HepG2 (cell line): ENCODE data around the gene SRSF12. TPM values are rescaled to one million over a fixed set of nuclear protein-coding genes. Genes with fewer than 3 reads are reported as not detected.

ENCODE experiments used
- MTA1 ChIP-seq: sonication (generic); formaldehyde crosslinking; IDR thresholded peaks from 2 replicates; pipeline ENCODE4 v1.4.0; 2020; ENCODE audit warnings: missing genetic modification reagents, mild to moderate bottlenecking, borderline replicate concordance
- NKX3-1 ChIP-seq: sonication (generic); formaldehyde crosslinking; IDR thresholded peaks from 2 replicates; pipeline ENCODE4 v1.5.0; 2020; ENCODE audit warnings: missing genetic modification reagents
- SIX1 ChIP-seq: sonication (generic); formaldehyde crosslinking; IDR thresholded peaks from 2 replicates; pipeline ENCODE4 v1.4.0; 2020; ENCODE audit warnings: missing genetic modification reagents, borderline replicate concordance
- SOX13 ChIP-seq, 3 experiments: fragments of 450-650 bp in 1 of 3; sonication (generic) in 1 of 3; formaldehyde crosslinking in 1 of 3; IDR thresholded peaks in 2 of 3; conservative IDR thresholded peaks in 1 of 3; 2 replicates each; pipeline versions ENCODE4 v1.5.0 to v1.6.1; 2016 to 2020; ENCODE audit warnings: antibody characterized with exemption in 1 of 3, mild to moderate bottlenecking in 1 of 3, missing compliant biosample characterization in 1 of 3, missing genetic modification reagents in 1 of 3, moderate library complexity in 1 of 3
- TBX2 ChIP-seq: sonication (generic); formaldehyde crosslinking; IDR thresholded peaks from 2 replicates; pipeline ENCODE4 v1.5.0; 2020; ENCODE audit warnings: missing genetic modification reagents, mild to moderate bottlenecking, borderline replicate concordance
- TBX3 ChIP-seq: fragments of 450-650 bp; IDR thresholded peaks from 2 replicates; pipeline ENCODE4 v1.6.1; 2017; ENCODE audit warnings: antibody characterized with exemption, mild to moderate bottlenecking, inconsistent platforms, borderline replicate concordance
- TOE1 ChIP-seq: sonication (generic); formaldehyde crosslinking; IDR thresholded peaks from 2 replicates; pipeline ENCODE4 v1.4.0; 2020; ENCODE audit warnings: mild to moderate bottlenecking, missing genetic modification reagents
- XBP1 ChIP-seq: sonication (generic); formaldehyde crosslinking; IDR thresholded peaks from 2 replicates; pipeline ENCODE4 v1.5.0; 2020; ENCODE audit warnings: missing genetic modification reagents
- ZFYVE20 ChIP-seq: sonication (generic); formaldehyde crosslinking; IDR thresholded peaks from 2 replicates; pipeline ENCODE4 v1.8.0; 2023; ENCODE audit warnings: low read depth, mild to moderate bottlenecking, moderate library complexity, missing genetic modification reagents, borderline replicate concordance
- ZNF124 ChIP-seq: sonication (generic); formaldehyde crosslinking; IDR thresholded peaks from 2 replicates; pipeline ENCODE4 v1.4.0; 2020; ENCODE audit warnings: missing genetic modification reagents
- ZNF296 ChIP-seq: sonication (generic); formaldehyde crosslinking; conservative IDR thresholded peaks from 2 replicates; pipeline ENCODE4 v1.5.0; 2020; ENCODE audit warnings: mild to moderate bottlenecking, missing genetic modification reagents
- ZNF530 ChIP-seq: sonication (generic); formaldehyde crosslinking; IDR thresholded peaks from 2 replicates; pipeline ENCODE4 v1.5.0; 2020; ENCODE audit warnings: low read depth, mild to moderate bottlenecking, missing genetic modification reagents
- ZNF747 ChIP-seq: sonication (generic); formaldehyde crosslinking; IDR thresholded peaks from 2 replicates; pipeline ENCODE4 v1.8.1; 2023; ENCODE audit warnings: missing genetic modification reagents, mild to moderate bottlenecking, borderline replicate concordance
- ZNF772 ChIP-seq: sonication (generic); formaldehyde crosslinking; IDR thresholded peaks from 2 replicates; pipeline ENCODE4 v1.5.0; 2020; ENCODE audit warnings: mild to moderate bottlenecking, missing genetic modification reagents
- polyA plus RNA-seq, 8 experiments: library from polyadenylated mRNA; depleted of rRNA in 3 of 8; stranded (reverse) in 7 of 8; unstranded in 1 of 8; fragments of >200 nt; fragmentation: Illumina TruSeq in 4 of 8; extraction: Trizol in 4 of 8; gene quantifications; 2 replicates each; pipeline versions ENCODE4 v1.2.1 to v1.2.3, GENCODE V29; 2011 to 2016; ENCODE audit warnings: low read depth in 4 of 8, missing spikeins in 1 of 8, mixed read lengths in 1 of 8; ENCODE audit not compliant: insufficient read depth in 1 of 8
- total RNA-seq, 5 experiments: library from RNA; depleted of rRNA; stranded (reverse); fragments of >200 nt; fragmentation: Illumina TruSeq; extraction: Trizol; gene quantifications; 2 replicates each; pipeline ENCODE4 v1.2.3, GENCODE V29; 2016; ENCODE audit warnings: low read depth in 1 of 5
- TF ChIP-seq, protein P1 (sequence below): sonication (generic); formaldehyde crosslinking; IDR thresholded peaks from 2 replicates; pipeline ENCODE4 v1.5.0; 2020; ENCODE audit warnings: mild to moderate bottlenecking, missing genetic modification reagents
- TF ChIP-seq, protein P2 (sequence below): conservative IDR thresholded peaks from 2 replicates; pipeline ENCODE4 v1.6.1; 2018; ENCODE audit warnings: missing genetic modification reagents
- TF ChIP-seq, protein P3 (sequence below): sonication (generic); formaldehyde crosslinking; conservative IDR thresholded peaks from 2 replicates; pipeline ENCODE4 v1.8.0; 2022; ENCODE audit warnings: low read depth, missing genetic modification reagents
- TF ChIP-seq, protein P4 (sequence below): sonication (generic); formaldehyde crosslinking; IDR thresholded peaks from 2 replicates; pipeline ENCODE4 v1.4.0; 2020; ENCODE audit warnings: low read depth, mild to moderate bottlenecking, missing genetic modification reagents
- TF ChIP-seq, protein P5 (sequence below), 2 experiments: sonication (generic) in 1 of 2; formaldehyde crosslinking in 1 of 2; IDR thresholded peaks; 2 replicates each; pipeline versions ENCODE4 v1.4.0 to v1.6.1; 2018 to 2020; ENCODE audit warnings: missing genetic modification reagents in 2 of 2, borderline replicate concordance in 1 of 2, low read depth in 1 of 2, mild to moderate bottlenecking in 1 of 2, missing biosample characterization in 1 of 2

The SRSF12 gene
- total and polyA plus RNA-seq, 2 of the 13 experiments (the other 11 are each of a cell fraction or from before 2014, with no cell fraction given): 1.7 to 1.9 TPM

DNA sequence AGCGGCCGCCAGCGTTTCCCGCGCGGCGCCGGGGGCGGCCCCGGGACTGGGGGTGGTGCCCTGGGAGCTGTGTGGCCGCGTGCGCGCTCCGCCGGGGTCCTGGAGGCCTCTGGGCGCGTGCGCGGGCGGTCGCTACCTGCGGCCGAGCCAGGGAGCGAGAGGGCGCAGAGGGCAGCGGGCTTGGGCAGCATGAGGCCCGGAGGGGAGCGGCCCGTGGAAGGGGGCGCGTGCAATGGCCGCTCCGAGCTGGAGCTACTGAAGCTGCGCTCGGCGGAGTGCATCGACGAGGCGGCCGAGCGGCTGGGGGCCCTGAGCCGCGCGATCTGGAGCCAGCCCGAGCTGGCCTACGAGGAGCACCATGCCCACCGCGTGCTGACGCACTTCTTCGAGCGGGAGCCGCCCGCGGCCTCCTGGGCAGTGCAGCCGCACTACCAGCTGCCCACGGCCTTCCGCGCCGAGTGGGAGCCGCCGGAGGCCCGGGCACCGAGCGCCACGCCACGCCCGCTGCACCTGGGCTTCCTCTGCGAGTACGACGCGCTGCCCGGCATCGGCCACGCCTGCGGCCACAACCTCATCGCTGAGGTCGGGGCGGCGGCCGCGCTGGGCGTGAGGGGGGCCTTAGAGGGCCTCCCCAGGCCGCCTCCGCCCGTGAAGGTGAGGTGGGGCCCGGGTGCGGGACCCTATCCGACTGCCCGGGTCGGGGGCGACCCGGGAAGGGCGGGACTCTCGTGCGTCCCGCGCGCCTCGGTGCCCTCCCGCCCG is 28.3 kb upstream of the SRSF12 start, which contains the start of gene PM20D2 (continued):
- TF ChIP-seq, protein P1, sequence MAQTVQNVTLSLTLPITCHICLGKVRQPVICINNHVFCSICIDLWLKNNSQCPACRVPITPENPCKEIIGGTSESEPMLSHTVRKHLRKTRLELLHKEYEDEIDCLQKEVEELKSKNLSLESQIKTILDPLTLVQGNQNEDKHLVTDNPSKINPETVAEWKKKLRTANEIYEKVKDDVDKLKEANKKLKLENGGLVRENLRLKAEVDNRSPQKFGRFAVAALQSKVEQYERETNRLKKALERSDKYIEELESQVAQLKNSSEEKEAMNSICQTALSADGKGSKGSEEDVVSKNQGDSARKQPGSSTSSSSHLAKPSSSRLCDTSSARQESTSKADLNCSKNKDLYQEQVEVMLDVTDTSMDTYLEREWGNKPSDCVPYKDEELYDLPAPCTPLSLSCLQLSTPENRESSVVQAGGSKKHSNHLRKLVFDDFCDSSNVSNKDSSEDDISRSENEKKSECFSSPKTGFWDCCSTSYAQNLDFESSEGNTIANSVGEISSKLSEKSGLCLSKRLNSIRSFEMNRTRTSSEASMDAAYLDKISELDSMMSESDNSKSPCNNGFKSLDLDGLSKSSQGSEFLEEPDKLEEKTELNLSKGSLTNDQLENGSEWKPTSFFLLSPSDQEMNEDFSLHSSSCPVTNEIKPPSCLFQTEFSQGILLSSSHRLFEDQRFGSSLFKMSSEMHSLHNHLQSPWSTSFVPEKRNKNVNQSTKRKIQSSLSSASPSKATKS (CRISPR knock-in tag): peak; percentile 12; the same call in 1 of the 2 replicates
- TF ChIP-seq ZNF747 (CRISPR knock-in tag): peak; percentile 55; the same call in 1 of the 2 replicates
- TF ChIP-seq ZFYVE20 (CRISPR knock-in tag): peak; percentile 77; the same call in 1 of the 2 replicates
- peak; percentile 61 for TF ChIP-seq ZNF772 (CRISPR knock-in tag)
- no peak for TF ChIP-seq ZNF124
- peak; percentile 59; the same call in 1 of the 2 replicates for TF ChIP-seq NKX3-1 (CRISPR knock-in tag)
- TF ChIP-seq ZNF530: peak; percentile 68; the same call in 1 of the 2 replicates
- peak; percentile 91; the same call in 1 of the 2 replicates for TF ChIP-seq MTA1 (CRISPR knock-in tag)
- no peak for TF ChIP-seq XBP1
- 0 out of 2 replicates have a peak, but pooled peaks have one; percentile 82 for TF ChIP-seq TOE1 (CRISPR knock-in tag)
- TF ChIP-seq, protein P2, sequence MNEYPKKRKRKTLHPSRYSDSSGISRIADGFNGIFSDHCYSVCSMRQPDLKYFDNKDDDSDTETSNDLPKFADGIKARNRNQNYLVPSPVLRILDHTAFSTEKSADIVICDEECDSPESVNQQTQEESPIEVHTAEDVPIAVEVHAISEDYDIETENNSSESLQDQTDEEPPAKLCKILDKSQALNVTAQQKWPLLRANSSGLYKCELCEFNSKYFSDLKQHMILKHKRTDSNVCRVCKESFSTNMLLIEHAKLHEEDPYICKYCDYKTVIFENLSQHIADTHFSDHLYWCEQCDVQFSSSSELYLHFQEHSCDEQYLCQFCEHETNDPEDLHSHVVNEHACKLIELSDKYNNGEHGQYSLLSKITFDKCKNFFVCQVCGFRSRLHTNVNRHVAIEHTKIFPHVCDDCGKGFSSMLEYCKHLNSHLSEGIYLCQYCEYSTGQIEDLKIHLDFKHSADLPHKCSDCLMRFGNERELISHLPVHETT (CRISPR knock-in tag): no peak
- TF ChIP-seq, protein P3, sequence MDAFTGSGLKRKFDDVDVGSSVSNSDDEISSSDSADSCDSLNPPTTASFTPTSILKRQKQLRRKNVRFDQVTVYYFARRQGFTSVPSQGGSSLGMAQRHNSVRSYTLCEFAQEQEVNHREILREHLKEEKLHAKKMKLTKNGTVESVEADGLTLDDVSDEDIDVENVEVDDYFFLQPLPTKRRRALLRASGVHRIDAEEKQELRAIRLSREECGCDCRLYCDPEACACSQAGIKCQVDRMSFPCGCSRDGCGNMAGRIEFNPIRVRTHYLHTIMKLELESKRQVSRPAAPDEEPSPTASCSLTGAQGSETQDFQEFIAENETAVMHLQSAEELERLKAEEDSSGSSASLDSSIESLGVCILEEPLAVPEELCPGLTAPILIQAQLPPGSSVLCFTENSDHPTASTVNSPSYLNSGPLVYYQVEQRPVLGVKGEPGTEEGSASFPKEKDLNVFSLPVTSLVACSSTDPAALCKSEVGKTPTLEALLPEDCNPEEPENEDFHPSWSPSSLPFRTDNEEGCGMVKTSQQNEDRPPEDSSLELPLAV (CRISPR knock-in tag): no peak
- no peak for TF ChIP-seq TBX3
- TF ChIP-seq, protein P4, sequence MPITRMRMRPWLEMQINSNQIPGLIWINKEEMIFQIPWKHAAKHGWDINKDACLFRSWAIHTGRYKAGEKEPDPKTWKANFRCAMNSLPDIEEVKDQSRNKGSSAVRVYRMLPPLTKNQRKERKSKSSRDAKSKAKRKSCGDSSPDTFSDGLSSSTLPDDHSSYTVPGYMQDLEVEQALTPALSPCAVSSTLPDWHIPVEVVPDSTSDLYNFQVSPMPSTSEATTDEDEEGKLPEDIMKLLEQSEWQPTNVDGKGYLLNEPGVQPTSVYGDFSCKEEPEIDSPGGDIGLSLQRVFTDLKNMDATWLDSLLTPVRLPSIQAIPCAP (CRISPR knock-in tag): peak; percentile 66; the same call in 1 of the 2 replicates
- no peak for TF ChIP-seq SOX13 (IDR thresholded peaks at IDR 0.05)
- TF ChIP-seq SOX13 (CRISPR knock-in tag; conservative IDR thresholded peaks at IDR 0.05 in 1 of 2, IDR thresholded peaks at IDR 0.05 in 1 of 2): peak in 1 of 2 experiments; percentile 42; a peak in 2 of 4 replicates
- TF ChIP-seq SIX1 (CRISPR knock-in tag): 0 out of 2 replicates have a peak, but pooled peaks have one; percentile 14
- peak; percentile 73 for TF ChIP-seq TBX2 (CRISPR knock-in tag)
- TF ChIP-seq, protein P5, sequence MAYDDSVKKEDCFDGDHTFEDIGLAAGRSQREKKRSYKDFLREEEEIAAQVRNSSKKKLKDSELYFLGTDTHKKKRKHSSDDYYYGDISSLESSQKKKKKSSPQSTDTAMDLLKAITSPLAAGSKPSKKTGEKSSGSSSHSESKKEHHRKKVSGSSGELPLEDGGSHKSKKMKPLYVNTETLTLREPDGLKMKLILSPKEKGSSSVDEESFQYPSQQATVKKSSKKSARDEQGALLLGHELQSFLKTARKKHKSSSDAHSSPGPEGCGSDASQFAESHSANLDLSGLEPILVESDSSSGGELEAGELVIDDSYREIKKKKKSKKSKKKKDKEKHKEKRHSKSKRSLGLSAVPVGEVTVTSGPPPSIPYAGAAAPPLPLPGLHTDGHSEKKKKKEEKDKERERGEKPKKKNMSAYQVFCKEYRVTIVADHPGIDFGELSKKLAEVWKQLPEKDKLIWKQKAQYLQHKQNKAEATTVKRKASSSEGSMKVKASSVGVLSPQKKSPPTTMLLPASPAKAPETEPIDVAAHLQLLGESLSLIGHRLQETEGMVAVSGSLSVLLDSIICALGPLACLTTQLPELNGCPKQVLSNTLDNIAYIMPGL (CRISPR knock-in tag; IDR thresholded peaks at IDR 0.05; ENCODE audit: borderline replicate concordance in 1 of 2, low read depth in 1 of 2): peak; percentile 16 to 82; a peak in 3 of 4 replicates
- no peak for TF ChIP-seq ZNF296 (CRISPR knock-in tag)
